Measurements from ENCODE around the gene GKN1. TPM values are rescaled to one million over a fixed set of nuclear protein-coding genes. Genes with fewer than 3 reads are reported as not detected.

GKN1 gene
- total and polyA plus RNA-seq, 2 donors (not counting 1 experiment from before 2014, with no cell fraction given): not detected

DNA sequence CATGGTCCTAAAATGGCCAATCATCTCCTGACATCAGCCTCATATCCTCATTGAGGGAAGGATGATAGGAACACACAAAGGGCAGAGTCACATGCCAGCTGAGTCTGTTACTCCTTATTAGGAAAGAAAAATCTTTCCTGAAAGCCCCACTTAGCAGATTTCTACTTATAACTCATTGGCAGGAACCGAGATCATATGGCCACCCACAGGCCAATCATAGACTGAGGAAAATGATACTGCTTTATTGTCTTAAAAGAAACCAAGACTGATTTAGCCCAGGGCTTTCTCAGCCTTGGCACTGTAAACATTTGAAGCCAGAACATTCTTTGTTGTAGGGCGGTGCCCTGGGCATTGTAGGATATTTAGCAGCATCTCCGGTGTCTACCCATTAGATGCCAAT is 40.4 kb upstream of the GKN1 start:
- Histone ChIP-seq H3K9ac (ENCODE audit: insufficient read depth, low read length) (no peak overlapping the region), H2AFZ (ENCODE audit: low read length) (no peak overlapping the region), H4K20me1 (ENCODE audit: control insufficient read depth, extremely low read depth, insufficient read depth, low read length) (no peaks in the 10 kb centered on the region), H3K36me3 (ENCODE audit: control insufficient read depth, insufficient read depth, low read length) (no peaks in the 10 kb centered on the region), H3K79me2 (ENCODE audit: control insufficient read depth, insufficient read depth, low read length) (no peaks in the 10 kb centered on the region), H3K27ac (ENCODE audit: insufficient read depth, low read length) (no peak overlapping the region), H3K4me1 (ENCODE audit: control insufficient read depth, extremely low read depth, insufficient read depth, low read length) (no peaks in the 10 kb centered on the region), H3K4me3 (replicated peaks in 1 of 4; ENCODE audit: control extremely low read depth in 1 of 4, insufficient read depth in 1 of 4, low read depth in 3 of 4, low read length in 4 of 4) (no peak overlapping the region), H3K27me3 (ENCODE audit: control insufficient read depth, insufficient read depth, low read length) (no peaks in the 10 kb centered on the region), H3K4me2 (ENCODE audit: extremely low read depth, insufficient read depth, low read length) (no peak overlapping the region), H3K9me3 (ENCODE audit: control insufficient read depth, insufficient read depth, low read depth, low read length) (no peaks in the 10 kb centered on the region)
- no peak for DNase-seq (ENCODE audit: low read depth in 2 of 2)
- TF ChIP-seq, protein P1, sequence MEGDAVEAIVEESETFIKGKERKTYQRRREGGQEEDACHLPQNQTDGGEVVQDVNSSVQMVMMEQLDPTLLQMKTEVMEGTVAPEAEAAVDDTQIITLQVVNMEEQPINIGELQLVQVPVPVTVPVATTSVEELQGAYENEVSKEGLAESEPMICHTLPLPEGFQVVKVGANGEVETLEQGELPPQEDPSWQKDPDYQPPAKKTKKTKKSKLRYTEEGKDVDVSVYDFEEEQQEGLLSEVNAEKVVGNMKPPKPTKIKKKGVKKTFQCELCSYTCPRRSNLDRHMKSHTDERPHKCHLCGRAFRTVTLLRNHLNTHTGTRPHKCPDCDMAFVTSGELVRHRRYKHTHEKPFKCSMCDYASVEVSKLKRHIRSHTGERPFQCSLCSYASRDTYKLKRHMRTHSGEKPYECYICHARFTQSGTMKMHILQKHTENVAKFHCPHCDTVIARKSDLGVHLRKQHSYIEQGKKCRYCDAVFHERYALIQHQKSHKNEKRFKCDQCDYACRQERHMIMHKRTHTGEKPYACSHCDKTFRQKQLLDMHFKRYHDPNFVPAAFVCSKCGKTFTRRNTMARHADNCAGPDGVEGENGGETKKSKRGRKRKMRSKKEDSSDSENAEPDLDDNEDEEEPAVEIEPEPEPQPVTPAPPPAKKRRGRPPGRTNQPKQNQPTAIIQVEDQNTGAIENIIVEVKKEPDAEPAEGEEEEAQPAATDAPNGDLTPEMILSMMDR (conservative IDR thresholded peaks at IDR 0.05 in 1 of 2, IDR thresholded peaks at IDR 0.05 in 1 of 2; ENCODE audit: low read depth in 1 of 2, low read length in 2 of 2): no peak

DNA sequence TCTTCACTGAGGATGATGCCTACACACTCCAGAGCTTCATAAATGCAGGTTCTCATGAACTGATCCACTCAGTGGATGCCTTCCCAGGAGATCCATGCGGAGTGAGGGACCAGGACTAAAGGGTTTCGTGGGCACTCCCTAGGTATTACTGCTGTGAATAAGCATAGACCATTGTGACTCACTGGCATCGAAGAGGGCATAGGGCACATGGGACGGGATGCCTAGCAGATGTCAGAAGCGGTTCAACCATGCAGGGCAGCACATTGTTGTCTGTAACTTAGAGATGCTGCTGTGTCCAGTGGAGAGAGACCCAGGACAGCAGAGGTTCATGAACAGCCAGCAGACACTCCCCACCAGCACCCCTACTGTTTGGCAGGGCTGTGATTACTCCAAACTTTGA is 39.0 kb upstream of the GKN1 start:
- H3K9me3 ChIP-seq (ENCODE audit: control insufficient read depth, insufficient read depth, low read depth, low read length): no peaks in the 10 kb centered on the region
- no peaks in the 10 kb centered on the region for H3K4me1 ChIP-seq (ENCODE audit: control insufficient read depth, extremely low read depth, insufficient read depth, low read length)
- H3K9ac ChIP-seq (ENCODE audit: insufficient read depth, low read length): no peak overlapping the region
- H3K27ac ChIP-seq (ENCODE audit: insufficient read depth, low read length): no peak overlapping the region
- no peak for TF ChIP-seq EZH2 (IDR thresholded peaks at IDR 0.05; ENCODE audit: low read length, missing control alignments)
- TF ChIP-seq, protein P1 (conservative IDR thresholded peaks at IDR 0.05 in 1 of 2, IDR thresholded peaks at IDR 0.05 in 1 of 2; ENCODE audit: low read depth in 1 of 2, low read length in 2 of 2): no peak
- no peak overlapping the region for H3K4me3 ChIP-seq (replicated peaks in 1 of 4; ENCODE audit: control extremely low read depth in 1 of 4, insufficient read depth in 1 of 4, low read depth in 3 of 4, low read length in 4 of 4)
- H3K36me3 ChIP-seq (ENCODE audit: control insufficient read depth, insufficient read depth, low read length): no peaks in the 10 kb centered on the region
- H4K20me1 ChIP-seq (ENCODE audit: control insufficient read depth, extremely low read depth, insufficient read depth, low read length): no peaks in the 10 kb centered on the region
- no peak overlapping the region for H3K4me2 ChIP-seq (ENCODE audit: extremely low read depth, insufficient read depth, low read length)
- H3K27me3 ChIP-seq (ENCODE audit: control insufficient read depth, insufficient read depth, low read length): no peaks in the 10 kb centered on the region
- no peak for DNase-seq (ENCODE audit: low read depth in 2 of 2)
- no peaks in the 10 kb centered on the region for H3K79me2 ChIP-seq (ENCODE audit: control insufficient read depth, insufficient read depth, low read length)
- H2AFZ ChIP-seq (ENCODE audit: low read length): no peak overlapping the region

- H3K27ac ChIP-seq (ENCODE audit: insufficient read depth, low read length): no peak overlapping the region
Observed at GRCh38 chr2:68936427-68936826, 38.0 kb upstream of the GKN1 start.

More at GRCh38 chr2:68936427-68936826, 38.0 kb upstream of the GKN1 start:
- Histone ChIP-seq H3K36me3 (ENCODE audit: control insufficient read depth, insufficient read depth, low read length) (no peaks in the 10 kb centered on the region), H3K4me3 (replicated peaks in 1 of 4; ENCODE audit: control extremely low read depth in 1 of 4, insufficient read depth in 1 of 4, low read depth in 3 of 4, low read length in 4 of 4) (no peak overlapping the region), H3K4me1 (ENCODE audit: control insufficient read depth, extremely low read depth, insufficient read depth, low read length) (no peaks in the 10 kb centered on the region), H3K9ac (ENCODE audit: insufficient read depth, low read length) (no peak overlapping the region), H3K27me3 (ENCODE audit: control insufficient read depth, insufficient read depth, low read length) (no peaks in the 10 kb centered on the region), H3K9me3 (ENCODE audit: control insufficient read depth, insufficient read depth, low read depth, low read length) (no peaks in the 10 kb centered on the region), H2AFZ (ENCODE audit: low read length) (no peak overlapping the region), H3K79me2 (ENCODE audit: control insufficient read depth, insufficient read depth, low read length) (no peaks in the 10 kb centered on the region), H3K4me2 (ENCODE audit: extremely low read depth, insufficient read depth, low read length) (no peak overlapping the region), H4K20me1 (ENCODE audit: control insufficient read depth, extremely low read depth, insufficient read depth, low read length) (no peaks in the 10 kb centered on the region)
- TF ChIP-seq EZH2 (IDR thresholded peaks at IDR 0.05; ENCODE audit: low read length, missing control alignments): no peak
- TF ChIP-seq, protein P1 (conservative IDR thresholded peaks at IDR 0.05 in 1 of 2, IDR thresholded peaks at IDR 0.05 in 1 of 2; ENCODE audit: low read depth in 1 of 2, low read length in 2 of 2): no peak
- DNase-seq (ENCODE audit: low read depth in 2 of 2): peak in 1 of 2 donors; percentile 76

Data from fibroblast of lung (primary cell).